Fibroblast of upper back skin (primary cell): ENCODE results near the gene NEK10.

ENCODE experiments used
- DNase-seq: peaks from one replicate; pipeline ENCODE4 v3.0.0-alpha.2; 2013

NEK10 gene

DNA sequence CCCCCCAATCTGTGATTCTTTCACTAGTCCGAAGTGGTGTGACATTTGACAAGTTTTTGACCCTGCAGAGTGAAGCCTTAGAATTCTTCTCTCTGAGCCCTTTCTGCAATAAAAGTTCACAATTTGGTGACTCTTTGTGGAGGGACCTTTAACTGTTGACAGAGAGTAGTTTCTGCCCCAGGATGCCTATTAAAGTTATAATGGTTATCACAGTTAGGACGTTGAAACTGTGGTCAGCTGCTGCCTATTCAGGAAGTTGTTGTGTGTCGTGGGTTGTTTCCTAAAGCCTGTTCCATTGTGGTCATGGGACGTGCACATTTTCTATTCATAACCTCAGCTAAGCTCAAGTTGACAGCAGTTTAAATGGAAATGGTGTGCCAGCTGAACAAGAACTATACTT is 274.5 kb downstream of the NEK10 start:
- DNase-seq: no peak

- DNase-seq: no peak
Observed at GRCh38 chr3:27093771-27094170, 275.4 kb downstream of the NEK10 start.

- DNase-seq: no peak
Observed at GRCh38 chr3:27090275-27091041, 278.7 kb downstream of the NEK10 start.

- DNase-seq: no peak
Observed at GRCh38 chr3:27089645-27090044, 279.5 kb downstream of the NEK10 start.

GRCh38 chr3:27089068-27089467 is 280.1 kb downstream of the NEK10 start:
- DNase-seq: peak; percentile 2

DNA sequence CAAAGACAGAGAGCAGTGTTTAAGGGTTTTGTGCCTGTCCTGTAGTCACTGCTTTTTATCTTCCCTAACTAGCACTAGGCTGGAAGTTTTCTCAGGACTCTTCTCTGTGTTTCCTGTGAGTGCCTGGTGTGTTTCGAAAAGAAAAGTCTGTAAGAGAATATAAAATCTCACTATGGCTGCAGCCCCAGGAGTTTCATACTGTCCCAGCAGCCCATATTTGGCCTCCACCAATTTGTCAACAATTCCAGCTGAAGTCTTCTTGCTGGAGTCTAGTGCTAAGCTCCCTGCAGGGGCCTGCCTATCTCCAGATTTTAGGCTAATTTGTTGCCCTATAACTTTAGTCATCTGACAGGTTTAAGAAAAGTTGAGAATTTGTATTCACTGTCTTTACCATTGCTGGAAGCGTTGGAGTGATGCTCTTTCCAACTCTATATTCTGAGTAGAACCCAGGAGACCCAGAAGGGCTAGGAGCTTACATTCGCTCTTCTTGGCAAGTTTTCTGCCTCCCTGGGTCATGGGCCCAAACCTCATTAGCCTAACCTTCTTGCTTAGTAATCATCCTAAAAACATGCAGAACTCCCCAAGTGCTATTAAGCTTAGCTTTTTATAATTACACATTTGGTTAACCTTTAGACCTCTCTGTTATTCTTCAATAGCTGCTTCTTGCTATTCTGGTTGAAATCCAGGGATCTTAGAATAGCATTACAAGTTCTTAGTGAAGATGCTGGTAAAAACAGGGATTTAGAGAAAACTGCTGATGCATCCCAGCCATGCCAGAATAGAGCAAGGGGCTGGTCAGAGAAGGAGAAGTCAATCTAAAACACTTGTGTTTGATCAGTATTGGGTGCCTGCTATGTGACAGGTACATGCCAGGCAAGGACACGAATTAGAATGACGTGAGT is 283.1 kb downstream of the NEK10 start:
- DNase-seq: no peak

- no peak for DNase-seq
Observed at GRCh38 chr3:27081992-27082607, 287.1 kb downstream of the NEK10 start.

DNA sequence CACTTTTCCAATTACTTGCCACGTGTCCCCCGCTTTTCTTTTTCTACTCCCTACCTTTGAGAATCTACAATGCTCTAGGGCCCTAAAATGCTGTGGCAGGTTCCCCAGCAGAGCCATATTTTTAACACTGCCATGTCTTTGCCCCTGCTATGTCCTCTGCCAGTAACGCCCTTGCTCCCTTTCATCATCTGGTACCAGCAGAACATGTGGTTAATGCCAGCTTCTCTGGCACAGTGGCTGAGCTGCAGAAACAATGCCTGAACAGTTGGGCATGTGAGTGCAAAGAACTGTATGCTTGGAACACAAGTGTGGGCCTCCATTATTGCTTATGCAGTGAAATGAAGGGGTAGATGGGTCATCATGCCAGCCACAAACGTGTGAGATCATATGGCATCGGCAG is 287.6 kb downstream of the NEK10 start:
- DNase-seq: no peak

- peak; percentile 28 for DNase-seq
Observed at GRCh38 chr3:27080258-27080525, 289.0 kb downstream of the NEK10 start.

- peak; percentile 44 for DNase-seq
Observed at GRCh38 chr3:27079427-27080257, 289.5 kb downstream of the NEK10 start.

DNA sequence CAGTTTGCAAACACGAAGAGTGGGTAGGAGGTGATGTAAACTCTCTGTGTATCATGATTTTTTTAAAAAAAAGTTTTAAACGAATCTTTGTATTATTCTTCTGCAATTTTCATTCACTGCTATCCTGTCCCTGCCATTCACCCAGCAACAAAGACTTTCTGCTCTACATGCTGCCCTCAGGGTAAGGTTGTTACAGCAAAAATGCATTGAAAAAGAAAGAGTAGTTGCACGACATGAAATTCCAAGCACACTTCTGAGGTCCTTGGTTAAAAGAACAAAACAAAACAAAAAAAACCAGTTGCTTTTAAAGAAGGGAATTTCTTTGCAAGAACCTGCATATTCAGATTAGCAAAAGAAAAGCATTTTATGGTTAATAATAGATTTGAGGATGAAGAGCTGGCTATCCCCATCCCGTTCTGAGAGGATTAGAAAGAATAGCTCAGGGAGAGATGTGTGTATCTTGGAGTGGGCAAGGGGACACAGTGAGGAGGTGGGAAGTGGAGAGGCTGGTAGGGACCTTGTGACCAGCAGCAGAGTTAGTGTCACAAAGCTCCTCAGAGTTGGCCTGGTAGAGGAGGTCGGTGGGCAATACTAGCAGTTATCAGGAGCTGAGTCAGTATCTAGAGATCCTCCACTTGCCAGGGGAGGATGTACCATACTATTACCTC is 290.8 kb downstream of the NEK10 start:
- DNase-seq: no peak

DNA sequence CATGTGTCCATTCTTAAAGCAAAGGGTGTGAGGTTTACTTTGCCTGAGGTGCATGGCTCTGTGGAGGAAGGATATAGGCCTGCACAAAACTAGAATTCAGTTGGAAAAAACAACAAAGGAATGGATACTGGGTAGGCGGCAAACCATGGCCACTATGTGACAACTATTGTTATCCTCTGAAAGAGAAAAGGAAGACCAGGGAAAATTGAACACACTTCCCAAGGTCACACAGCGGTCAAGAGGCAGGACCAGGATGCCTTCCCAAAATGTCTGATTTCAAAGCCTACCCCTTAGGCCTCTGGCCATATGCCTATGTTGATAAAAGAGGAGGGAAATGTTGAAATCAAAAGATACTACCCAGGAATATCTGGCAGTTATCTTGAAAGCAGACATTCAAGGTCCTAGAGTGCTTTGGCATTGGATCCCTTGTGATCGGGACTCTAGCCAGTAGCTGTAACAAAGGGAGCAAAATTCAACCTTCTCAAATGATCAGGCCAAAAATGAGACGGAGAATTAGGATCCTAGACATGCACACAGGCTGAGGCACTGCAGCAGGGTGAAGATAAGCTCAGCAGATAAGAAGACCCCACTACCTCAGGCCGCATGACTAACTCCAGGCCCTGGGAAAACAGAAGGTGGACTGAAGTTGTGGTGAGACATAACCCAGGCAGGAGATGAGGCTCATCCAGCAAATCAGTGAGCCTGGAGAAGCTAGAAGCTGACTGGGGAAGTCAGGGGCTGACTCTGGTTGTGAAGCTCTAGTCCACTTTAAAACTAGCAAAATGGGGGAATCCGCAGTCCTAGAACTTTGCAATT is 292.2 kb downstream of the NEK10 start:
- no peak for DNase-seq

DNA sequence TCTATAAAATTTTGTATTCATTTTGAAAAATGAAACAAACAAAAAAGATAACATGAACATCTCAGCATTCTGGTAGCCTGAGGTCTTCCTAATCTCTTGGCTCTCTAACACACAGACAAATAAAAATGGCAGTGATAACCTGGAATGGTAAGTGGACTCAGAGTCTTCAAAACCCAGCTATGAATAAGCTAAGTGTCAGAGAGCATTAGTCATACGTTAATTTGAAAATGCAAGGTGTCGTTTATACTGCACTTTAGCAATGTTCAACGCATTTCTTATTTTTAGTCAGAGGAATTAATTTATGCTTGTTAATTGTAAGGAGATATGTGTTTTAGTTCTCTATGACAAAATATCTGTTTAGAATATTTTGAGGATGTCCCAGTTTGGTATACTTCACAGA is 294.3 kb downstream of the NEK10 start:
- no peak for DNase-seq

DNA sequence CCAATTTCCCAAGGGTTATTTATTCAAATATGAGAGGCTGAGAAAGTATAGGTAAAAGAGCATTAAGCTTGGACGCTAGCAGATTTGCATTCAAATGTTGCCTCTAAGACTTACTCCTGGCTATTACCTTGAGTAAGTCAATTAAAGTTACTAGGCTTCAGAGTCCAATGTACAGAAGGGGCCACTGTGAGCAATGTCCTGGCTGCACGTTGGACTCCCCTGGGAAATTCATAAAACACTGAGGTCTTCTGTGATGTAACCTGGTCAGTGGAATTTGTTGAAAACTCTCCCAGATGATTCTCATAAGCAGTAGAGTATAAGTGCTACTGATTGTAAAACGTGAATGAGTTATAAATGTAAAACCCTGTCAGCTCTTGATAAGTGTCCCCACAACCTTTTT is 295.3 kb downstream of the NEK10 start:
- DNase-seq: no peak

- no peak for DNase-seq
Observed at GRCh38 chr3:27072810-27073651, 296.2 kb downstream of the NEK10 start.

DNA sequence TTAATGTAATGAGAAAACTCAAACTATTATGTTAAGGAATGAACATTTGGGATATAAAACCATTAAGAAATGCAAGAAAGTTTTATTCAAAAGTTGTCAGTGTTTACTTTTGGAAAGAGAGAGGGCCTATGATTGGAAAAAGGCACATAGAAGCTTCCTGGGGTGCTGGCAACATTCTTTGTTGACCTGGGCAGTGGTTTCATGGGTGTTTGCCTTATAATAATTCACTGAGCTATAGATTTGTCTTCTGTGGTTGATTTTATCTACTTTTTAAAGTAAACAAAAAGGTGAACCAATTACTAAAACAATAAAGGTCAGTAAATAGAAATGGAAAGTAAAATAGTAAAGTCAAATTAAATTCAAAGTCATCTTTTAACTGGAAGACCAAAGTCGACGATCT is 308.8 kb downstream of the NEK10 start:
- DNase-seq: no peak
